ENCODE measurements around the gene HAP1.

DNA sequence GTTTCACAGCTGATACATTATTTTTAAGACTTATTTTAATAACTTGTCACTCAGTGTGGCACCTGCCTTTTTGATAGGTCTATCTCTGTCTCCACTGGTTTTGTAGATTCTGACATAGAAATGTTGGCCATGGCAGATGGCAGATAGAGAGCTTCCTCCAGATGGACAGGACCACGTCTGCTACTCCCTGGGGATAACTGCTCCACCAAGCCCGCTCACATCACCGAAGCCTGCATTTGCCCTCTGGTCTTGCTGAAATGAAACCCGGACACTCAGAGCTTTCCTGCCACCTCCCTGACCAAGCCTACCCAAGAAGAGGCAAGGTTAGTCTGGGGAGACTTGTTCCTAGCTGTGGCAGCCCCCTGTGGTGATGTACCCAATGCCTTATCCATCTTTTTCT is 16.4 kb upstream of the HAP1 start:
- TF ChIP-seq POLR2A (IDR thresholded peaks at IDR 0.05) (no peak), POLR2AphosphoS5 (IDR thresholded peaks at IDR 0.05) (no peak)
- TF ChIP-seq, protein P1, sequence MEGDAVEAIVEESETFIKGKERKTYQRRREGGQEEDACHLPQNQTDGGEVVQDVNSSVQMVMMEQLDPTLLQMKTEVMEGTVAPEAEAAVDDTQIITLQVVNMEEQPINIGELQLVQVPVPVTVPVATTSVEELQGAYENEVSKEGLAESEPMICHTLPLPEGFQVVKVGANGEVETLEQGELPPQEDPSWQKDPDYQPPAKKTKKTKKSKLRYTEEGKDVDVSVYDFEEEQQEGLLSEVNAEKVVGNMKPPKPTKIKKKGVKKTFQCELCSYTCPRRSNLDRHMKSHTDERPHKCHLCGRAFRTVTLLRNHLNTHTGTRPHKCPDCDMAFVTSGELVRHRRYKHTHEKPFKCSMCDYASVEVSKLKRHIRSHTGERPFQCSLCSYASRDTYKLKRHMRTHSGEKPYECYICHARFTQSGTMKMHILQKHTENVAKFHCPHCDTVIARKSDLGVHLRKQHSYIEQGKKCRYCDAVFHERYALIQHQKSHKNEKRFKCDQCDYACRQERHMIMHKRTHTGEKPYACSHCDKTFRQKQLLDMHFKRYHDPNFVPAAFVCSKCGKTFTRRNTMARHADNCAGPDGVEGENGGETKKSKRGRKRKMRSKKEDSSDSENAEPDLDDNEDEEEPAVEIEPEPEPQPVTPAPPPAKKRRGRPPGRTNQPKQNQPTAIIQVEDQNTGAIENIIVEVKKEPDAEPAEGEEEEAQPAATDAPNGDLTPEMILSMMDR (IDR thresholded peaks at IDR 0.05 in 8 of 11, conservative IDR thresholded peaks at IDR 0.05 in 3 of 11), result no peak
